ENCODE results near the gene RPL32. TPM values are rescaled to one million over a fixed set of nuclear protein-coding genes. Genes with fewer than 3 reads are reported as not detected.

Gene RPL32
- total and polyA plus RNA-seq, 9 of the 15 experiments (the other 6 are each of a cell fraction or from before 2014, with no cell fraction given), result 2,738 to 6,200 (median 4,286) TPM

DNA sequence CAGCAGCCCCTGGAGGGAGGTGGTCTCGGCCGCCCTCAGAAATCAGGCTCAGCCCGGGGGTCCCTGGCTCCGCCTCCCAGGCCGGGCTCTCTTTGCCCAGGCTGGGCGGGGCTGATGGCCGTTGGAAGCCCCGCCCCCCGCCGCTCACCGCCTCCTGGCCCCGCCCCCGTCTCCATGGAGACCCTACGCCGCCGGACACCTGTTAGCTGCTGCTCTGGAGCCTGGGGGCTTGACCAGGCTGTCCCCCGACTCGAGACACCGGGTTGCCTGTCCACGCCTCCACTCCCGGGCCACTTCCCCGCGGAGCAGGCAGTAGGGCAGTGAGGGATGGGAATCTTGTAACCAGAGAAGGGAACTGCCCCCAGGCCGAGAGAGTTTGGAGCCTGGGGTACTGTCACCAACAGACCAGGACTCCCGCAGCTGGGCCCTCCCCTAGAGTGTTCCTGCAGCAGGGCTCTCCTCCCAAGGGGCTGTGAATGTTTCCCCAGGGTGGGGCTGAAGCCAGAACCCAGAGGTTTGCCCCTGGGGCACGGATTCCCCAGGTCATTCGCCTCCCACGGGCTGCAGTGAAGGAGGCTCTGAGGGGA, 27.8 kb upstream of the RPL32 start (continued):
- TF ChIP-seq, protein P1, sequence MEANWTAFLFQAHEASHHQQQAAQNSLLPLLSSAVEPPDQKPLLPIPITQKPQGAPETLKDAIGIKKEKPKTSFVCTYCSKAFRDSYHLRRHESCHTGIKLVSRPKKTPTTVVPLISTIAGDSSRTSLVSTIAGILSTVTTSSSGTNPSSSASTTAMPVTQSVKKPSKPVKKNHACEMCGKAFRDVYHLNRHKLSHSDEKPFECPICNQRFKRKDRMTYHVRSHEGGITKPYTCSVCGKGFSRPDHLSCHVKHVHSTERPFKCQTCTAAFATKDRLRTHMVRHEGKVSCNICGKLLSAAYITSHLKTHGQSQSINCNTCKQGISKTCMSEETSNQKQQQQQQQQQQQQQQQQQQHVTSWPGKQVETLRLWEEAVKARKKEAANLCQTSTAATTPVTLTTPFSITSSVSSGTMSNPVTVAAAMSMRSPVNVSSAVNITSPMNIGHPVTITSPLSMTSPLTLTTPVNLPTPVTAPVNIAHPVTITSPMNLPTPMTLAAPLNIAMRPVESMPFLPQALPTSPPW (CRISPR knock-in tag; IDR thresholded peaks at IDR 0.05), result peak; percentile 20; the same call in 1 of the 2 replicates
- no peak for TF ChIP-seq ZFX (CRISPR knock-in tag; IDR thresholded peaks at IDR 0.05)
- TF ChIP-seq, protein P2, sequence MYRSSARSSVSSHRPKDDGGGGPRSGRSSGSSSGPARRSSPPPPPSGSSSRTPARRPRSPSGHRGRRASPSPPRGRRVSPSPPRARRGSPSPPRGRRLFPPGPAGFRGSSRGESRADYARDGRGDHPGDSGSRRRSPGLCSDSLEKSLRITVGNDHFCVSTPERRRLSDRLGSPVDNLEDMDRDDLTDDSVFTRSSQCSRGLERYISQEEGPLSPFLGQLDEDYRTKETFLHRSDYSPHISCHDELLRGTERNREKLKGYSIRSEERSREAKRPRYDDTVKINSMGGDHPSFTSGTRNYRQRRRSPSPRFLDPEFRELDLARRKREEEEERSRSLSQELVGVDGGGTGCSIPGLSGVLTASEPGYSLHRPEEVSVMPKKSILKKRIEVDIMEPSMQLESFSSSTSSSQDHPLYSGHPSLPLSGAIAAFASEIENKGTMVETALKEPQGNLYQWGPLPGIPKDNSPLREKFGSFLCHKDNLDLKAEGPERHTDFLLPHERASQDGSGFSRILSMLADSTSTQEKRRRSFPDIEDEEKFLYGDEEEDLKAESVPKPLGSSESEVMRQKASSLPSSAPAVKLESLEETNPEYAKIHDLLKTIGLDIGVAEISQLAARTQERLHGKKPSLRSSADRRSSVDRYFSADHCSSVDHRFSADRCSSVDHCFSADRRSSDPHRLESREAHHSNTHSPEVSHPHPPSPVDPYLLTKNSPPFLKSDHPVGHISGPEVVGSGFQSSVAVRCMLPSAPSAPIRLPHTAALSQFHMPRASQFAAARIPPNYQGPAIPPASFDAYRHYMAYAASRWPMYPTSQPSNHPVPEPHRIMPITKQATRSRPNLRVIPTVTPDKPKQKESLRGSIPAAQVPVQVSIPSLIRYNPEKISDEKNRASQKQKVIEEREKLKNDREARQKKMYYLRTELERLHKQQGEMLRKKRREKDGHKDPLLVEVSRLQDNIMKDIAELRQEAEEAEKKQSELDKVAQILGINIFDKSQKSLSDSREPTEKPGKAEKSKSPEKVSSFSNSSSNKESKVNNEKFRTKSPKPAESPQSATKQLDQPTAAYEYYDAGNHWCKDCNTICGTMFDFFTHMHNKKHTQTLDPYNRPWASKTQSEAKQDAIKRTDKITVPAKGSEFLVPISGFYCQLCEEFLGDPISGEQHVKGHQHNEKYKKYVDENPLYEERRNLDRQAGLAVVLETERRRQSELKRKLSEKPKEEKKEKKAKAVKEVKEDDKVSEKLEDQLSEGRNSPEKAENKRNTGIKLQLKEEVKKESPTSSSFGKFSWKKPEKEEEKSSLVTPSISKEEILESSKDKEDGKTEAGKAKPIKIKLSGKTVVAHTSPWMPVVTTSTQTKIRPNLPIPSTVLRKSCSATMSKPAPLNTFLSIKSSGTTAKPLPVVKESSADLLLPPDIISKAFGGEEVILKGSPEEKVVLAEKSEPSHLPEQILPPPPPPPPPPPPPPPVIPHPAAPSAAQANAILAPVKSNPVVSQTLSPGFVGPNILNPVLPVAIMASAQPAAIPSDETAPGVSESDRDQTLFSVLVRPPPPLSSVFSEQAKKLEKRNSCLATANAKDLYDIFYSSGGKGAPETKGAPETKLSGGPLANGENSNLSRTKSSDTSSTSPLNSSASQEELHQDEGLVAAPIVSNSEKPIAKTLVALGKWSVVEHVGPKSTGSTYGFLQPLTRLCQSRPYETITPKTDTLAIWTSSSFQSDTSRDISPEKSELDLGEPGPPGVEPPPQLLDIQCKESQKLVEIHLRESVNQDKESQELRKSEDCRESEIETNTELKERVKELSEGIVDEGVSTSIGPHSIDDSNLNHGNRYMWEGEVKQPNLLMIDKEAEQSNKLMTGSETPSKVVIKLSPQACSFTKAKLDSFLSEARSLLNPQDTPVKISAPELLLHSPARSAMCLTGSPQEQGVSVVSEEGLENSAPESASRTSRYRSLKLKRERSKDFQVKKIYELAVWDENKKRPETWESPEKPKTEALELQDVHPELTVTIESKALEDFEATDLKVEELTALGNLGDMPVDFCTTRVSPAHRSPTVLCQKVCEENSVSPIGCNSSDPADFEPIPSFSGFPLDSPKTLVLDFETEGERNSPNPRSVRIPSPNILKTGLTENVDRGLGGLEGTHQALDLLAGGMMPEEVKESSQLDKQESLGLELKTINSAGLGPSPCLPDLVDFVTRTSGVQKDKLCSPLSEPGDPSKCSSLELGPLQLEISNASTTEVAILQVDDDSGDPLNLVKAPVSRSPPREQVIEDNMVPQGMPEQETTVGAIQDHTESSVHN (IDR thresholded peaks at IDR 0.05; ENCODE audit: borderline replicate concordance in 1 of 2, low read depth in 1 of 2), result no peak
- TF ChIP-seq RB1 (IDR thresholded peaks at IDR 0.05; ENCODE audit: low read depth), result 0 out of 2 replicates have a peak, but pooled peaks have one; percentile 43
